Brain pericyte (primary cell): ENCODE data around the gene DOLPP1.

Source experiments
- DNase-seq: peaks from one replicate; pipeline ENCODE4 v3.0.0-alpha.2; 2012; ENCODE audit warnings: low read depth, low spot score

The DOLPP1 gene

GRCh38 chr9:129094387-129095169 lies 13.7 kb downstream of the DOLPP1 start:
- DNase-seq: no peak

- no peak for DNase-seq
Measured at GRCh38 chr9:129095170-129095667, 14.3 kb downstream of the DOLPP1 start.

GRCh38 chr9:129095908-129096307 lies 15.0 kb downstream of the DOLPP1 start:
- no peak for DNase-seq

GRCh38 chr9:129097671-129098306 lies 16.9 kb downstream of the DOLPP1 start:
- DNase-seq: no peak

GRCh38 chr9:129098328-129098727 lies 17.4 kb downstream of the DOLPP1 start:
- DNase-seq: no peak

GRCh38 chr9:129100383-129101169 lies 19.7 kb downstream of the DOLPP1 start:
- DNase-seq: no peak

- DNase-seq: no peak
Measured at GRCh38 chr9:129101279-129101678, 20.4 kb downstream of the DOLPP1 start.

- no peak for DNase-seq
Measured at GRCh38 chr9:129102095-129102525, 21.2 kb downstream of the DOLPP1 start.

- DNase-seq: no peak
Measured at GRCh38 chr9:129102791-129103594, 22.1 kb downstream of the DOLPP1 start.

GRCh38 chr9:129103595-129103965 lies 22.7 kb downstream of the DOLPP1 start:
- no peak for DNase-seq

- DNase-seq: no peak
Measured at GRCh38 chr9:129104051-129104450, 23.1 kb downstream of the DOLPP1 start.

- DNase-seq: no peak
Measured at GRCh38 chr9:129105857-129106694, 25.2 kb downstream of the DOLPP1 start.

GRCh38 chr9:129107651-129108050 lies 26.7 kb downstream of the DOLPP1 start:
- DNase-seq: no peak

- no peak for DNase-seq
Measured at GRCh38 chr9:129108083-129108804, 27.3 kb downstream of the DOLPP1 start.

GRCh38 chr9:129108805-129109536 lies 28.1 kb downstream of the DOLPP1 start:
- DNase-seq: no peak

- DNase-seq: no peak
Measured at GRCh38 chr9:129109537-129109903, 28.6 kb downstream of the DOLPP1 start.

- DNase-seq: no peak
Measured at GRCh38 chr9:129109952-129110739, 29.2 kb downstream of the DOLPP1 start.

- peak; percentile 67 for DNase-seq
Measured at GRCh38 chr9:129110740-129111527, 30.0 kb downstream of the DOLPP1 start, which contains the start of the genes CRAT and PTPA. Gene CRAT (minus strand): TSS chr9:129110793. CDS start chr9:129110509, 284 bp downstream. Gene PTPA (plus strand): TSS chr9:129111415. CDS start chr9:129111601, 186 bp downstream.
